ENCODE data around the gene LRMDA.

LRMDA gene

DNA sequence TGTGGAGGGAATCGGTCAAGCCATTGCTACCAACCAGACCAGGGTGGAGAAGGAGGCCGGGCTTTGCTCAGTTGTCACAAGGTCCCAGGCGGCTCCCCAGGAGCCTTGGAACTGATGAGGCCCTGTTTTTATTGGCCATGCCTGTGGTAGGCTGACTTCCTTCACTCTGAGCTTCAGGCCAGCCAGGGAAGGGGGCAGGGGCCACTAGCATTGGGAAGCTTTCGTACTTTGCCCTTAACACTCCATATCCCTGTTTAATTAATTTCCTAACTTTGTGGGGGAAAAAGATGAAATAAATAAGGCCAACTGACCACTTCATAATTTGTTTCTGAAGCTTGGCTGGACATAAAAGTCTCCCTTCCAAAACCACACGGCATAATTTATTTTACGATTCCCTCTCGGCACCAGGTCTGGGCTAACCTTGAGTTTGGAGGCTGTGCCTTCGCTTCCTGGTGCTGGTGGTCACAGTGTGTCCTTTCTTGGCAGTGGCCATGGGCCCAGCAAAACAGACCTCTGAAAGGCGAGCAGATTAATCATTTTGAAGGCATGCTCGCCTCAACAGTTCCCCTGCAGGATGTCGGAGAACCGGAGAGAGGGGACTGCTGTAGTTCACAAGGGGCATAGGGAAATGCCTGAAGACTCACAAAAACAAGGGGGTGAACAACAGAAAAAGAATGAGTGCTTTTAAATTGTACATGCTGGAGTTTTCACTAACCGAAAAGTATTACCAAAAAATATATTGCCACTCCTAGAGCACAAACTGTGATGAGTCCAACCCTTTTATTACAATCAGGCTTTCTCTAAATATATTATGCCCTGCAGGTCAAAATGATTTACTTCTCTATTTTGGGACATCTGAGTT, 966.0 kb downstream of the LRMDA start:
- FAIRE-seq = no peak

DNA sequence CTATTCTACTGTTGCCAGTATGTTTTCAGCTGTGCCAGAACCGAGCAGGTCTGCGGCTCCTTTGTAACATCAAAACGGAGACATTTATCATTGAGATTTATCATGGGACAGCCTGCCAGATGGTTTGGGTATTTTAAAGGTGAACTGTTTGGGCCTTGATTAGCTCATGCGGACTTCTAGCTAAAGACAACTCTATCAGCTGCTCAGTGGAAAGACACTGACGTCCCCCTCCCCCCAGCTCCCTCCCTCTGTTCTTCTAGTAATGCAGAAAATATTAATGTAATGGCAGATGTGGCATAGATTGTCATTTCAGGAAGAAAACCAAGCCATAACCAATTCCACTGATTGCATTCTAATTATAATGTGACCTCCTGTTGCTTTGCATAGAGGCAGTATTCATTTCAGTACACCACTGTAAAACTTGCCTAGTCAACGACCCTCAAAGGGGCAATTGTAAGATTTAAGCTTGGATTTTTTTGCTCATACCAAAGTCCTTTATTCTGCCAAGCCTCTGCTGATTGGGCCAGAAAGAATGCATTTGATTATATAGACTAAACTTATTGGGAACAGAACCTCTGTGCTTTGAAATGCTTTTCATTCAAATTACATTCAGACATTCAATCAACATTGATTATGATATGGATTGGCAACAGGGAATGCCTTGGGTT, 966.8 kb downstream of the LRMDA start:
- FAIRE-seq = no peak

GRCh38 chr10:76399226-76399625, 967.8 kb downstream of the LRMDA start:
- no peak for FAIRE-seq

DNA sequence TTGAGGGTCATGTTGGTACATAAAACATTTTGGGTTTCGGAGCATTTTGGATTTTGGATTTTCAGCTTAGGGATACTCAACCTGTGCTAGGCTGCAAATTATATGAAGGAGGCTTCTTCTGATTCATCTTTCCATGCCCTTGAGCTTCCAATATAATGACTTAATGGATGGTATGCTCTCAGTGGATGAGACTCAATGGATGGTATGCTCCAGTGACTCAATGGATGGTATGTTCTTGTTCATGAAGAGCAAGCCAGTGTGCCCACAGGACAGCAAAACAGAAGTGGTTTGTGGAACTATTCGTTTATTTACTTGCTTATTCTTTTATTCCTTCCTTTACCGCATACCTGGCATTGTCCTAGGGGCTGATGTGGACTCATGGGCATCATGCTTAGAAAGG, 969.6 kb downstream of the LRMDA start:
- no peak for FAIRE-seq

DNA sequence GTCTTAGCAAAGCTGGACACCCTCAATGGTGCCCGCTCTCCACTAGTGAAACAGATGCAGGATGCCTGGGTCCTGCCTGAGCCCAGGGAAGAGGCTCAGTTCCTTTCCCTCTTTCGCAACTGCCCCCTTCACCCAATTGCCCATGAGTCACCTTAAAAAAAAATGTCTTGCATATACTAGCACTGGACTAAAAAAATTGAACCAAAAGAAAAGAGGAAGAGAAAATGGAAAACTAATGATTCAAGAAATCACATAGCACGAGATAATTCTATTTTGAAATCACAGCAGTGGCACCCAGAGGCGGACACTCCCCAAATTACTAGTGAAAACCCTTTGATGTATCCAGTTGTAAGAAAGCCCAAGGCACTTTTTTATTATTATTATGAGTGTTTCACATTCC, 972.5 kb downstream of the LRMDA start:
- no peak for FAIRE-seq

- FAIRE-seq = no peak
Measured at GRCh38 chr10:76404531-76404930, 973.1 kb downstream of the LRMDA start.

DNA sequence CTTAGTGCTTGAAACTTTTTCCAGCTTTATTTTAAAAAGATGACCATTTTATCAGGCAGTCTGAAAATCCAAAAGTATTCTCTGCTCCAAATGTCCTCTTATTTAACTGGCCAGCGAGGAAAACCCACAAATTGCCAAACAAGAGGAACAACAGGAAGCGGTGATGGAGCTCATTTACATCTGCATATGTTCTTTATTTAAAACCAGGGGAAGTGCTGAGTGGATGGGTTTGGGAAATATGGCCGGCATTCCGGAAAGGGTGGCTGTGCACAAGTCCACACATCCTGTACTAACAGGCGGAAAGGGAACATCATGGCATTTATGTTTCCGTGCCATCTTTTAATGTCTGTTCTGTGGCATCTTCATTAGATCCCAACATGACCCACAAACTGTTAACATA, 974.5 kb downstream of the LRMDA start:
- FAIRE-seq = no peak

- no peak for FAIRE-seq
Measured at GRCh38 chr10:76408646-76409045, 977.2 kb downstream of the LRMDA start.

- FAIRE-seq = no peak
Measured at GRCh38 chr10:76411729-76412435, 980.5 kb downstream of the LRMDA start.

DNA sequence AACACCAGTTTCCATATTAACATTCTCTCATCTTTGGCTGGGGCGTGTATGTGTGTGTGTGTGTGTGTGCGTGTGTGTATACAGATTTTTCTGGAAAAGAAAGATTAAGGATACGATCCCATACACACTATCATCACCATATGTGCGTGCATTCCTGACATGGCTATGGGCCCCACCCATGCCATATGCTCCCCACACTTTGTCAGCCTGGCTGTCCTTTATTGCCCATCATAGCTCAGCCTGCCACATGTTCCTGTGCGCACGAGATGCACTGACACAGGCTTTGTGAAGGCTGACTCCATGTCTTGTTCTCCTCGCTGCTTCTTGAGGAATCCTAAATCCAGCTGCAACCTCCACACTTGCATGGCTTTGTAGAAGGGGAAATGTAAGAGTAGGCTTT, 984.1 kb downstream of the LRMDA start:
- no peak for FAIRE-seq

DNA sequence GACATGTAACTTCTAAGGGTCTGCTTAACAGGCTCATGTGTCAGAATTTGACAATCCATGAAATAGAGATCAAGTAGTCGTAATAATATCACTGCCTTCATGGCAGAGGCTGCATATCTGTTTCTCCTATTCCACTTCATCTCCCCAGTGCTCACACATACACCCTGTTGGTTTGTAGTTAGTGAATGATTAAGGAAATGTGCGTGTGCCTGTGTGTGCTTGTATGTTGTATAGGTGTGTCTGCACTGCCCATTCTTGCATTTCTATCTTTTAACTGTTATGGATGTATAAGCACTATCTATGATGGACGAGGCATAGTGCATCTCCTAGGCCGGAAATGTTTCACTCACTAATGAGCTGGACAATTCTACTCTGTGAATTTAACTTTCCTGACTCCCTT, 985.2 kb downstream of the LRMDA start:
- FAIRE-seq = no peak

GRCh38 chr10:76420725-76421124, 989.3 kb downstream of the LRMDA start:
- no peak for FAIRE-seq

DNA sequence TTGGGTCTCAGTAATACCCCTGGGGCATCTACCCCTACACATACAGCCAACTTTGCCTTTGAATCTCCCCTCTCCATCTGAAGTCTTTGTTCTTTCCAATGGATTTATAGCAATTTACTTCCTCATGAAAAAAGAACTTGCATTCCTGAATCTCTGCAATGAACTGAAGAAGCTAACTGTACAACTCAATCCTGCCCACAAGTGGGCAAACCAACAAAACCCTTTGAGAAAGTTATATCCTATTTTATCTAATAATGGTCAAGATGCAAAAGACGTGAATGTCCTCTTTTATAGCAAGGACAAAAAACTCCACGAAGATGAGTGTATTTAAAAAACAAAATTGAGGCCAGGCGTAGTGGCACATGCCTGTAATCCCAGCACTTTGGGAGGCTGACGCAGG, 991.3 kb downstream of the LRMDA start:
- no peak for FAIRE-seq

- FAIRE-seq = no peak
Measured at GRCh38 chr10:76428551-76429367, 997.3 kb downstream of the LRMDA start.

DNA sequence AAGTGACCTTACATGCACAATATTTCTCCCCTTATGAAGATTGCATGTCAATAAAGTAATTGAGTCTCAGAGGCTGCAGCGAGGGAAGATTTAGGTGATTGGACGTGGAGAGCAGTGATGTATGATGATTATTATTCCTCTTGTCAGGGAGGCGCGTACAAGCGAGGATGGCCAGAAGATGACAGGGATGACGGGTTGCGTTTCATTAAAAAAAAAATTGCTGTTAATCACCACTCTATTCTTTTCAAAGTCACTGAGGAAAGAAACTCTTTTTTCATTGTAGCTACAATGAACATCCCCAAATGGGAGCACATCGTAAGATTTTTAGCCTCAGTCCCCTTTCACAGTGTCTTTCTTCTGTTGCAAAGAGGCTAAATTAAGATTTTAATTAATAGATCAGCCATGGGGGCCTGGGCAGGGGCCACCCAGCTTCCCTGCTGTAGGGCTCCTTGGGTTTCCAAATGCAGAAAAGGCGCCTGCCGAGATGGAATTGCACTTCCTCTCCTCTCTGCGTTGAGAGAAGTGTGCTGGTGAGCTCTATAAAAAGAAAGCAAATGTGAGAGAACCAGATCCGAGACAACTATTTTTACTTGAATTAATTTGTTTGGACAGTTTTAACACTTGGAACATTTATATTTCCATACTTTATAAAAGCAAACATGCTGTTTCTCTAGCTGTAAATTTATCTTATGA, 998.1 kb downstream of the LRMDA start:
- FAIRE-seq = no peak

DNA sequence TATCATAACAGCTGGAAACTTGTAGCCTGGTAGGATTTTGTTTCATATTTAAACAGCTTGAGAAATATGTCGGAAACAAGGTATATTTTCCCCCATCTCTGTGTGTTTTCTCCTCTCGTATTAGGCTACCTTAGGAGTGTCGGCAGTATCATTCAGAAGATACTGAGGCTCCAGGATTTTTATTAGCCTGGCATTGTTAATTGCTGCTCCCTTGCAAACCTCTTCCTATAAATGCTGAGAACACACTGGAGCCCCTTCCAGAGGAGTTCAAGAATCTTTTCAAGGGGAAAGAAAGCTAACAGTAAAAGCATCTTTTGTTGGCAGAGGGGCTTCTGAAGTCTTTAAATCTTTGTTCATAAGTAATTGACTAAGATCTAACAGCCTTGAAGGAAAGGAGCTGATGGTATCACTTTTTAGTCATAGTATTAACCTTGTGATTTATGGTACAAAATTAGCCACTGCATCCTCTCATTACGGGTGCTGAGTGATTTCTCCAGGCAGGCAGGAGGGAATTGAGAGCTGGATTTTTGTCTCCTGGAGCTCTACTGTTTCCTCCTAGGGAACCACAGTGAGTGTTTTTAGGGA, 998.7 kb downstream of the LRMDA start:
- FAIRE-seq = no peak

DNA sequence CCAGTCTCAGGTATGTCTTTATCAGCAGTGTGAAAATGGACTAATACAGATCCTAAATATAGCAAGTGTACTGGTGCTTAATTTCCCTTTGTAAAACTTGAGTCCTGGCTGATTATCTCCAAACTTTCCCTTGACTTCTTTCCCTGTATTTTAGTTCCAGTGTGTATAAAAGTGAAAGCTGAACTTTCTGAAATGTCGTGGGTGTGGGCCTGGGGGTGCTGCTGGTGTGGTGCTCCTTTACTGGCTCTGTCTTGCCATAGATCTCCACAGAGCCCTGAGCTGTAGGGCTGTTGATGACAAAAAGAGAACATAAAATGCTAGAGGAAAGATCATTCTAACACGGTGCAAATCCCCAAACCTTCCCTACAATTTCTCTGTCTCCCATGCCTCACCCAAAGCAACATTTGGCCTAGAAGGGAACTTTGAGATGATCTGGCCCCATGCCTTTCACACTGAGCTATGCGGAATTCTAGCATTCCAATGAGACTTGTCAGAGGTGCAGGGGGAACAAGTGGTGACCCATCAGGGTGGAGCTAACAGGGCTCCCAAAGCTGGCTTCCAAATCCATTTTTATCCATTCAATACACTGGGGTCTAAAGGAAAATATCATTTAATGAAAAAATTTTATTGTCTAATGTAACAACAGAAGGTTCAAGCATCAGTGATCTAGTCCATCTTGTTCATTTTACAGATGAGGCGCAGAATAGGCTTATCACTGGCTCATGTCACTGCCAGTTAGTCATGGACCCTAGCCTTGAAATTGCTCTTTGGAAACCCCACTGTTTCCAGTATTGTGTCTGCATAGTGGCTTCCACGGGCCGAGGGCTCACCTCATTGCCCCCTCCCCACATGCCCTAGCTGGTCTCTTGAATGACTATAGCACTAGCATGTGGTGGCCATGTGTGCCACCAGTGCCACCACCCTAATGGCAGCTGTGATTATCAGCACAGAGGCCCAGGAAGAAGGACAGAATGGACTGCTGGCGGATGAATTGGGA, 1000.9 kb downstream of the LRMDA start:
- no peak for FAIRE-seq

DNA sequence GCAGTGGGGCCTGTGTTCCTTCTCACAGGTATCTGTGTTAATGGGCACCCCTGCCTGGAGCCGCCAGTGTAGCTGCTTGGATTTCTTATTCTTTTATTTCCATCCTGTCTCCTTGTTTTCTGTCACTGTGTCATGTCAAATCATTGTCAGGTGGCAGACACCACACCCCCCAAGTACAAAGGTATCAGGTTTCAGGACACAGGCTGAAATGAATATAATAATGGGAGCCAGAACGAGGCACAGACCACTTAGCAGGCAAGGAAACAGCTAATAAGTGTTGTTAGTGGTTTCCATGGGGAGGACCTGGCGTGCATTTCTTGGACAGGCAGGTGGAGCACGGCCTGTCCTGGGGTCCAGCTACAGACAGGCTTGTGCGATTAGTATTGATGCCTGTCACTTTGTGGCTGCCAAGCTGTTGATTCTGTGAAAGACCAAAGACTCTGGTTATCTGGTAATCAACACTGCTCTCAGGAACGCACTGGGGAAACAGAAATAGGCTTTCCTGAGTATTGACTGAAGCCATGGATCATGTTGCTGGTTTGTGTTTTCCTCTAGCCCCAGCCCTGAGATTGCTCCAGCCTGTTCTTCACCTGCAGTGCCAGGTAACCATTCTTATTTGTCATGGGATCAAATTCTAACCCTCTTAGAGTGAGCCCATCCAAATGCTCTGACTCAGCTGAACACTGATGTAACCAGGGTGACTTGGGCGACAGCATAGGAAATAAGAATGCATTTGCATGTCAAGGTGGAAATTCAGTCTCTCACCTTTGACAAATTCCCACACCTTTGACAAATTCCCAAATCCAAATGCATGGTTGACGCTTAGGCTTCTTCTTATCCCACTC, 1002.0 kb downstream of the LRMDA start:
- no peak for FAIRE-seq

DNA sequence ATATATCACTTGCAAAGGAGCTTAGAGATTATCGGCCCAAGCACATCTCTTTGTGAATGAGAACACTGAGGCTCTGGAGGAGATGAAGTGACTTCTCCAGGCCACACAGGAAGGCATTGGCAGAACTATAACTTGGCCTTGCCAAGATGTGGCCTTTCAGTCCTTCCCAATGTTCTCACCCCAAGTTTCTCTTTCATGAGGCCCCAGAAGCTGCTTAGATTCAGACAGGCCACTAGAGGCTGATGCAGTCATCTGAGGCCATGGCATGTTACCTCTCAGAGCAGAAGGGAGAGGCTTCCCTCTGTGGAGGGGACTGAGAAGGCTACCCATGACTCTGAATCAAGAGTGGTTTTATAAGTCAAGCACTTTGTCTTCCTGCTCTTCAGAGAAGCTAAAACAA, 1003.7 kb downstream of the LRMDA start:
- no peak for FAIRE-seq

- no peak for FAIRE-seq
Measured at GRCh38 chr10:76436401-76436811, 1005.0 kb downstream of the LRMDA start.

Measured in G401.6 (cell line).